Muscle of leg (tissue), 11 donors: ENCODE data around the gene SYNJ2. TPM values are rescaled to one million over a fixed set of nuclear protein-coding genes. Genes with fewer than 3 reads are reported as not detected.

Experiments used
- DNase-seq: peaks from one replicate; pipeline ENCODE4 v3.0.0; 2013
- H3K27ac ChIP-seq: one replicate; pipeline ENCODE4 v1.5.1; 2013; ENCODE audit warnings: mild to moderate bottlenecking, low read length, control low read depth
- H3K27me3 ChIP-seq: one replicate; pipeline ENCODE4 v1.6.1; 2013; ENCODE audit warnings: low read length; ENCODE audit not compliant: control insufficient read depth, insufficient read depth
- H3K36me3 ChIP-seq: one replicate; pipeline ENCODE4 v1.6.1; 2013; ENCODE audit warnings: low read length; ENCODE audit not compliant: control insufficient read depth, insufficient read depth
- H3K4me1 ChIP-seq: one replicate; pipeline ENCODE4 v1.6.1; 2013; ENCODE audit warnings: low read length; ENCODE audit not compliant: control insufficient read depth, insufficient read depth
- H3K4me3 ChIP-seq: one replicate; pipeline ENCODE4 v1.5.1; 2013; ENCODE audit warnings: low read length, control low read depth
- H3K9me3 ChIP-seq: replicated peaks from 2 replicates; pipeline ENCODE4 v1.6.1; 2013; ENCODE audit warnings: low read depth, low read length; ENCODE audit not compliant: control insufficient read depth
- WGBS: methylation state at CpG from one replicate; pipeline ENCODE4 v1.1.5; 2013; ENCODE audit warnings: missing lambda C conversion rate; ENCODE audit not compliant: insufficient coverage; 5-methylcytosine and 5-hydroxymethylcytosine counted together
- polyA plus RNA-seq, 8 donors: library from polyadenylated mRNA; unstranded; fragments of 120-200 nt; gene quantifications; one replicate each; pipeline versions ENCODE4 v1.2.1 to v1.2.3, GENCODE V29; 2013; ENCODE audit warnings: inconsistent platforms in 1 of 8, low replicate concordance in 1 of 8; ENCODE audit not compliant: insufficient read length in 8 of 8, insufficient read depth in 1 of 8
- total RNA-seq: library from RNA; stranded (reverse); fragments of 120-200 nt; gene quantifications from one replicate; pipeline ENCODE4 v1.2.4, GENCODE V29; 2013

SYNJ2 gene
- total and polyA plus RNA-seq, 9 donors, result 7.7 to 11.3 (median 9.7) TPM

DNA sequence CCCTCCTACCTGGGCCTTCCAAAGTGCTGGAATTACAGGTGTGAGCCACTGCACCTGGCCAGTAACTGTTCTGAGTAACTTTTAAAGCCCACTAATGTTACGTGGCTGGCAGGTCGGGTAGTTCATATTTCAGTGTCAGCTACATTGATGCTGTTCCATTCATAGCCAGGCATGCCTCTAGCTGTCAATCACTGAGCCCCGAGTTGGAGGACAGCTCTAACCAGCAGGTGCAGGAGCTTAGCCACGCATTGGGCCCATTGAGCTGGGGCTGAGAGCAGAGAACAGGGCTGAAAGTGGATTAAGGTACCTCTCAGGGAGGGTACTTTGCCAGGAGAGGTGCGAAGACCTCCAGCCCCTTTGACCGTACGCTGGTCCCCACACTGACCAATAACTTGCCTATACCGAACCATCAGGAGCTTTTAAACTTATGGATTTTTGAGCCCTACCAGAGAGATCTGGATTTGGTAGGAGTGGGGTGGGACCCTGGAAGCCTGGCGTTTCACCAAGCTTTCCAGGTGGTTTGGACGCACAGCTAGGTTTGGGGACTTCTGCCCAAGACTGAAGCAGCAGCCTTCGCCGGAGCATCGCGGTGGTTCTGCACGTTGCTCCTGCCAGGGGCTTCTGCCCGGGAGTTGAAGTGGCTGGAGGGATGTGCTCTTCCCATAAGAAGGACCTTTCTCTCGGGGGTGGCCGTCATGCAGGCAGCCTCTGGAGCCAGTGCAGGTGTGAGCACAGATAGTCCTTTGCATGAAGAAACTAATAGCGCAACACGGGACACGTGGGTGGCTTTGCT lies 103.8 kb downstream of the SYNJ2 start:
- Histone ChIP-seq H3K27ac (no peak overlapping the region), H3K36me3 (peaks cover 39% of the 10 kb centered on the region), H3K27me3 (no peaks in the 10 kb centered on the region), H3K4me1 (peaks cover 9% of the 10 kb centered on the region), H3K4me3 (no peak overlapping the region), H3K9me3 (no peaks in the 10 kb centered on the region)
- DNase-seq, result peak; percentile 38
- 79% methylated on average over 17 of the region's 21 CpGs for WGBS

DNA sequence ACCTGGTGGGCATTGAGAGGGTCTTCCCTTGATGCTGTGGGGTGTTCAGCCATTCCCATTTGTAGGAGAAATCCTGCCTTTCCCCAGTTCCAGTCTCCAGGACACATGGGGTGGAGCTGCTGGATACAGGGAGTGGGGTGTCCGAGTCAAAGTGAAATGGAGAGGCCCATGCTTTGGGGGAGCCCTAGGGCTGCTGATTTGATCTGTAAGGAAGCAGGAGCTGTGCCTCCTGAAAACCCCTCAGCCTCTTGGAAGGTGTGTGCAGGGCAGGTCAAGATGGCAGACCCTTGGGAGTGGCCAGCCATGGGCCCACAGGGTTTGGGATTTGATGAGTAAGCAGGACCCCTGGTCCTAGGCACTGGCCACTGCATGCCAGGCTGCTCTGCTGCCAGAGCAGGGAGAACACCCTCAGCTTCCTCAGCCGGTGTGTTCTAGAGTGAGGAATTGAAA lies 104.4 kb downstream of the SYNJ2 start:
- Histone ChIP-seq H3K27ac (no peak overlapping the region), H3K4me3 (no peak overlapping the region), H3K27me3 (no peaks in the 10 kb centered on the region), H3K9me3 (no peaks in the 10 kb centered on the region), H3K36me3 (peaks cover 36% of the 10 kb centered on the region), H3K4me1 (peaks cover 9% of the 10 kb centered on the region)
- 100% methylated on average over 1 of the region's 2 CpGs for WGBS
- DNase-seq, result no peak

DNA sequence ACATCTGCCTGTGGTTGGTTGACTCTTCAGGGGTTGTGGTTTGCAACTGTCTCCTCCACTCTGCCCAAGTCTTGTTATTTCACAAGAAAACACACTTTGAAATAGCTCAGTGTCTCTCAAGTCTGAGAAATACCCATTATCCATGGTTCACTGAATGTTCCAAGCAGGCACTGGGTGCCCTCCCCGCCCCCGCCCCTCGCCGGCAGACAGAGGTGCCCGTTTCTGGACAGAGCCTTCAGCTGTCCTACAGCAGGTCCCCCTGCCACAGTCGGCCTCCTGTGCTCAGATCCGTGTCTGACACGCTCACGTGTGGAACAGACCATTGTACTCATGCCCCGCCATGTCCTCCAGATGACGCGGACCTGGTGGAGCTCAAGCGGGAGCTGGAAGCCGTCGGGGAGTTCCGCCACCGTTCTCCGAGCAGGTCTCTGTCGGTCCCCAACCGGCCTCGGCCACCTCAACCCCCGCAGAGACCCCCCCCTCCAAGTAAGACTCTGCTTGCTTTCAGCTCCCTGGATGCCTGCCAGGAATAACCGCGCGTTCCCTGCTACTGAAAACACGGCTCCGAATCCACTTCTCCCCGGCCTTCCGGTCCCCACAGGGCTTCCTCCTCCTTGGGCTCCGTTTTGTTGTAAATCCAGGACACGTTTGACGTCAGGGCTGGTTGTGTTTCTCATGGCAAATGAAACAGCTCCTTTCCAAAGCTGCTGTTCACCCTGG lies 105.0 kb downstream of the SYNJ2 start:
- 70% methylated on average over 29 of the region's 32 CpGs for WGBS
- H3K4me1 ChIP-seq, result peaks cover 9% of the 10 kb centered on the region
- H3K9me3 ChIP-seq, result no peaks in the 10 kb centered on the region
- peaks cover 34% of the 10 kb centered on the region for H3K36me3 ChIP-seq
- no peak overlapping the region for H3K4me3 ChIP-seq
- no peak overlapping the region for H3K27ac ChIP-seq
- peak; percentile 39 for DNase-seq
- no peaks in the 10 kb centered on the region for H3K27me3 ChIP-seq

DNA sequence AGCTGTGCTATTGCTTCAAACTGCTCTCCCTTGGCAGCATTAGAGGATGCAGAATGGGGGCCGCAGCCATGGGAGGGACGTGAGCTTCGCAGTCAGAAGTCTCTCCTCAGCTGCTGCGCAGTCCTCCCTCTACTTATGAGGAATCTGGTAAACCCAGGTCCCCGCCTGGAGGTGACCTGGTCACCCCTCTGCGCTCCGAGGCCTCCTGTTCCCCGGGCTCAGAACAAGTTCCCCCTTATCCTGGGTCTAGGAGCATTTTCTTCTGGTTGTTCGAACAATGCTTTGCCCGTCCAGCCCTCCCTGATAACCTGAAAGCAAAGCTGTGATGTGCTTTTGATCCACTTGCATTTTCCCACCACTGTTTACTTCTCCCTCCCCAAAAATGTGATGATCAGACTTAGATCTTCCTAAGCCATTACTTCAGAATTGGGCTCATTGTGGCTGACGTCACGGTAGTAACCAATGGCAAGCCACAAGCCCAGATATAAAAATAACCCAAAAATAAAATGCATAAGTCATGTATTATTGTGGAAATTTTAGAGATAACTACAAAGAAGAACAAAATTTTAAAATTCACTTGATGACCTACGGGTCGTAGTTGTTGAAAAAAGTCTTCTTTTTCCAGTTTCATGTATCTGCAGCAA lies 105.7 kb downstream of the SYNJ2 start:
- H3K9me3 ChIP-seq, result no peaks in the 10 kb centered on the region
- no peaks in the 10 kb centered on the region for H3K27me3 ChIP-seq
- 82% methylated on average over 10 of the region's 14 CpGs for WGBS
- peaks cover 9% of the 10 kb centered on the region for H3K4me1 ChIP-seq
- DNase-seq, result no peak
- peaks cover 34% of the 10 kb centered on the region for H3K36me3 ChIP-seq
- no peak overlapping the region for H3K4me3 ChIP-seq
- no peak overlapping the region for H3K27ac ChIP-seq

DNA sequence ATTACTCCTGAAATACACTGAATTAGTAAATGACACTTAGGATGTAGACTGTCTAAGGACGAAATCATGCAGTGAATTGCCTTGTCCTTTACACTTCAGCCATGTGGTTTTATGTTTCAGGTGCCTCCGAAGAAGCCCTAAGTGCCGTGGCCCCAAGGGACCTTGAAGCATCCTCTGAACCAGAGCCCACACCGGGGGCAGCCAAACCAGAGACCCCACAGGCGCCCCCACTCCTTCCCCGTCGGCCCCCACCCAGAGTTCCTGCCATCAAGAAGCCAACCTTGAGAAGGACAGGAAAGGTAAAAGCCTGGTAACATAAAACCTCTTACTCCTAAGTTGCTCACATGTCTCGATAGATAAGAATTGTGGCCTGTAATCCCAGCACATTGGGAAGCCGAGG lies 111.1 kb downstream of the SYNJ2 start:
- H3K27ac ChIP-seq, result no peak overlapping the region
- H3K36me3 ChIP-seq, result peaks cover 40% of the 10 kb centered on the region
- H3K4me1 ChIP-seq, result no peaks in the 10 kb centered on the region
- no peak for DNase-seq
- no peaks in the 10 kb centered on the region for H3K27me3 ChIP-seq
- H3K9me3 ChIP-seq, result no peaks in the 10 kb centered on the region
- WGBS, result 78% methylated on average over 5 of the region's 9 CpGs
- no peak overlapping the region for H3K4me3 ChIP-seq

DNA sequence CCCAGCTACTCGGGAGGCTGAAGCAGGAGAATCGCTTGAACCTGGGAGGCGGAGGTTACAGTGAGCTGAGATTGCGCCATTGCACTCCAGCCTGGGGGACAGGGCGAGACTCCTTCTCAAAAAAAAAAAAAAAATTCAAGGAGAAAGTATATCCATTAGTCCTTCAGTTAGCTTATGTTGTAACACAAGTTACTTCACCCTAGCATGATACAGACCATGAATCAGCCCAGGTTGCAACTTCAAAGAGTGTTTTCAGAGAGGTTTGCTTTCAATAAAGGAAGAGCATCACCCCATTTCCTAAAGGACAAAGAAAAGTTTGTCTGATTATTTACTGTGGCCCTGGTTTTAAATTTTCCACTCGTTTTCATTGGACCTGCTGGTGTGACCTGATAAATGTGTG lies 113.4 kb downstream of the SYNJ2 start:
- no peak for DNase-seq
- Histone ChIP-seq H3K4me1 (no peaks in the 10 kb centered on the region), H3K4me3 (no peak overlapping the region), H3K27ac (no peak overlapping the region), H3K27me3 (no peaks in the 10 kb centered on the region), H3K9me3 (no peaks in the 10 kb centered on the region), H3K36me3 (peaks cover 40% of the 10 kb centered on the region)
- no CpG with 5 or more reads among the region's 6 CpGs for WGBS

DNA sequence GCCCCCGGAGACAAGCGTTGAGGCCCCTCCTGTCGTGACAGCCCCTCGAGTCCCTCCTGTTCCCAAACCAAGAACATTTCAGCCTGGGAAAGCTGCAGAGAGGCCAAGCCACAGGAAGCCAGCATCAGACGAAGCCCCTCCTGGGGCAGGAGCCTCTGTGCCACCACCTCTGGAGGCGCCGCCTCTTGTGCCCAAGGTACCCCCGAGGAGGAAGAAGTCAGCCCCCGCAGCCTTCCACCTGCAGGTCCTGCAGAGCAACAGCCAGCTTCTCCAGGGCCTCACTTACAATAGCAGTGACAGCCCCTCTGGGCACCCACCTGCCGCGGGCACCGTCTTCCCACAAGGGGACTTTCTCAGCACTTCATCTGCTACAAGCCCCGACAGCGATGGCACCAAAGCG lies 114.0 kb downstream of the SYNJ2 start:
- no peak overlapping the region for H3K4me3 ChIP-seq
- 93% methylated on average over 15 of the region's 15 CpGs for WGBS
- no peaks in the 10 kb centered on the region for H3K4me1 ChIP-seq
- no peak overlapping the region for H3K27ac ChIP-seq
- peaks cover 40% of the 10 kb centered on the region for H3K36me3 ChIP-seq
- H3K27me3 ChIP-seq, result no peaks in the 10 kb centered on the region
- no peak for DNase-seq
- H3K9me3 ChIP-seq, result no peaks in the 10 kb centered on the region

DNA sequence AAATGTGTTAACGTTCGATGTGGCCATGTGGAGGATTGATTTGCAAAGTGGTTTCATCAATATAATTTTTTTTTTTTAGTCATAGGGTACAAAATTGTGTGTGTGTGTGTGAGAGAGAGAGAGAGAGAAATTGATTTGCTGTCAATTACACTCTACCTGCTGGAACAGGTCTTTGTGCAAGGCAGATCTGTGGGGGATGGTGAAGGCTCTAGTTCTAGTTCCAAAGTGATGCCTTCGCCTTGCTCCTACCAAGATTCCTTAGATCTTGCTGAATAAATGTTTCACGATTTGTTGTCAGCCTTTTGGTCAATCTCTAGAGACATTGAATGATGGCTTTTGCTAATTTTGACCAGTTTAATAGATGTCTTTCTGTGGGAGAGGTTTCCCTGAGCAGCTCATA lies 121.6 kb downstream of the SYNJ2 start:
- H3K27ac ChIP-seq, result no peak overlapping the region
- no peaks in the 10 kb centered on the region for H3K4me1 ChIP-seq
- no peaks in the 10 kb centered on the region for H3K27me3 ChIP-seq
- H3K9me3 ChIP-seq, result no peaks in the 10 kb centered on the region
- WGBS, result no CpG with 5 or more reads among the region's 4 CpGs
- no peak for DNase-seq
- H3K4me3 ChIP-seq, result no peak overlapping the region
- no peaks in the 10 kb centered on the region for H3K36me3 ChIP-seq

DNA sequence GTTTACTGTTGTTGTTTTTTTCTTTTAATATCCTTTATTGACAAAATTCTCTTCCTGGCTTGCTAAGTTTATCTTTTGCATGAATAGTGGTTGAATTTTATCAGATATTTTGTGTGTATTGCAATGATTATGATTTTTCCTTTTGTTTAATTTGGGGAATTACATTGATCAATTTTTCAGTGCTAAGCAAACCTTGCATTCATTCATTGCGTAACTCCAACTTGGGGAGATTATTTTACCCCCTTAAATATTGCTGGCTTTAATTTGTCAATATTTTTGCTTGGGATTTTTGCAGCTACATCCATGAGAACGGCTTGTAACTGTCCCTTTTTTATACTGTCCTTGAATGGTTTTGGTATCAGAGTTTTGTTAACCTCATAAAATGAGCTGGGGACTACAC lies 123.0 kb downstream of the SYNJ2 start:
- Histone ChIP-seq H3K9me3 (no peaks in the 10 kb centered on the region), H3K36me3 (no peaks in the 10 kb centered on the region), H3K27me3 (no peaks in the 10 kb centered on the region), H3K4me1 (no peaks in the 10 kb centered on the region), H3K4me3 (no peak overlapping the region), H3K27ac (no peak overlapping the region)
- no peak for DNase-seq
- WGBS, result no CpG with 5 or more reads among the region's 2 CpGs

DNA sequence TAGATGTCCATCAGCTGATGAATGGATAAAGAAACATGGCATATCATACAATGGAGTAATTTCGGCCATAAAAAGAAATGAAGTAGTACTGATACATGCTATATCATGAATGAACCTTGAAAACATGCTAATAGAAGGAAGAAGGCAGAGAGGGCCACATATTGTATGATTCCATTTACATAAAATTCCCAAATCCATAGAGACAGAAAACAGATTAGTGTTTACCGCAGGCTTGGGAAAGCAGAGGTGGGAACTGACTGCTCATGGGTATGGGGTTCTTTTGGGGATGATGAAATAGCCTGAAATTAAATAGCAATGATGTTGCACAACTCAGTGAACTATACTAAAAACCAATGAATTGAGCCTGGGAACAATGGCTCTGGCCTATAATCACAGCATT lies 128.1 kb downstream of the SYNJ2 start:
- Histone ChIP-seq H3K36me3 (peaks cover 10% of the 10 kb centered on the region), H3K9me3 (no peaks in the 10 kb centered on the region), H3K27me3 (no peaks in the 10 kb centered on the region), H3K4me3 (no peak overlapping the region), H3K4me1 (no peaks in the 10 kb centered on the region), H3K27ac (no peak overlapping the region)
- DNase-seq, result no peak
- no CpG with 5 or more reads among the region's 2 CpGs for WGBS
